Neural progenitor cell (in vitro differentiated cells): ENCODE data around the gene LSP1.

Experiments used
- EZH2 ChIP-seq: fragments of 200-600 bp; sonication (generic); IDR thresholded peaks from 2 replicates; pipeline ENCODE4 v1.6.1; 2017; ENCODE audit warnings: antibody characterized with exemption, mild to moderate bottlenecking, moderate library complexity
- EZH2phosphoT487 ChIP-seq: fragments of 200-600 bp; sonication (generic); IDR thresholded peaks from 2 replicates; pipeline ENCODE4 v1.6.1; 2017; ENCODE audit warnings: antibody characterized with exemption
- TF ChIP-seq, protein P1 (sequence below): fragments of 200-600 bp; sonication (generic); IDR thresholded peaks from 2 replicates; pipeline ENCODE4 v1.5.1; 2017; ENCODE audit warnings: antibody characterized with exemption, mild to moderate bottlenecking

DNA sequence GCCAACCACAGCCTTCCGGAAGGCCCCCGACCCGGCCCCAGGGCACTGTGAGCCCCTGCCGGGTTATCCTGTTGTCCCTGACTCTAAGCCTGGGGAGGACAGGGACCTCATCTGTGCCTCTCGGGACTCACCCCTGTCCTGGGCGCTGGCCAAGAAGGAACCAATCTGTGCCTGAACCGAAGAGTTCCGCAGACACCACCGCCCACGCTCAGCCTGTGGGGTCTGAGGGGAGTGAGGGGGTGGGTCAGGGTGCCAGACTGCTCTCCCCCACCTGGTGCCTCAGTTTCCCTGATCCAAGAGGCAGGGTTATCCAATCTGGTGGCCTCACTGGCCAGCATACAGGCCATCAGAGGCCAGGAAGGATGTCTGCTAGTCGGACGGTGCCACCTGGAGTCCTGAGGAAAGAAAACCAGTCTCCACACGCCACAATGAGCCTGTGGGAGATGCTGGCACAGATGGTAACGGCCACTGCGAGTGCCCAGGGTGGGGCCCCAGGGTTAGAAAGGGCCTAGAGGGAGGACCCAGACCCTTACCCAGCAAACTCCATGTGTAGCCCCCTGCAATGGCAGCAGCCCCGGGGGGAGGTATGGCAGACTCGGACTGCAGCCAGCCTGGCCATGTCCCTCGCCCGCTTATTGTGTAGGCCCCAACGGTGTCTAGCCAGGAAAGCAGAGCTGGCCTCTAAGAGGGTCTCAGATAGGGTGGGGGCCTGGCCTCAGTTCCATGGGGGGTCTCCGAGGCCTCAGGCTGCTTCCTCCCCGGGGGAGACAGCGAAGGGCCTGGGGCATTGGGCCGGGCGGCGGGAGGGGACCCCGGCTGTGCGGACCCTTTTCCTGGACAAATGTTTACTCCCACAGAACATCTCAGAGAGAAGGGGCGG is 65.8 kb downstream of the LSP1 start:
- TF ChIP-seq, protein P1, sequence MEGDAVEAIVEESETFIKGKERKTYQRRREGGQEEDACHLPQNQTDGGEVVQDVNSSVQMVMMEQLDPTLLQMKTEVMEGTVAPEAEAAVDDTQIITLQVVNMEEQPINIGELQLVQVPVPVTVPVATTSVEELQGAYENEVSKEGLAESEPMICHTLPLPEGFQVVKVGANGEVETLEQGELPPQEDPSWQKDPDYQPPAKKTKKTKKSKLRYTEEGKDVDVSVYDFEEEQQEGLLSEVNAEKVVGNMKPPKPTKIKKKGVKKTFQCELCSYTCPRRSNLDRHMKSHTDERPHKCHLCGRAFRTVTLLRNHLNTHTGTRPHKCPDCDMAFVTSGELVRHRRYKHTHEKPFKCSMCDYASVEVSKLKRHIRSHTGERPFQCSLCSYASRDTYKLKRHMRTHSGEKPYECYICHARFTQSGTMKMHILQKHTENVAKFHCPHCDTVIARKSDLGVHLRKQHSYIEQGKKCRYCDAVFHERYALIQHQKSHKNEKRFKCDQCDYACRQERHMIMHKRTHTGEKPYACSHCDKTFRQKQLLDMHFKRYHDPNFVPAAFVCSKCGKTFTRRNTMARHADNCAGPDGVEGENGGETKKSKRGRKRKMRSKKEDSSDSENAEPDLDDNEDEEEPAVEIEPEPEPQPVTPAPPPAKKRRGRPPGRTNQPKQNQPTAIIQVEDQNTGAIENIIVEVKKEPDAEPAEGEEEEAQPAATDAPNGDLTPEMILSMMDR = no peak
- TF ChIP-seq EZH2 = no peak
- no peak for TF ChIP-seq EZH2phosphoT487
